ENCODE results near the gene TRMT61B.

Gene TRMT61B

GRCh38 chr2:28855193-28855592, 14.9 kb downstream of the TRMT61B start:
- H3K27me3 ChIP-seq (replicated peaks; ENCODE audit: control insufficient read depth, insufficient read depth, low read length): no peaks in the 10 kb centered on the region
- no peak for TF ChIP-seq CTCF (IDR thresholded peaks at IDR 0.05; ENCODE audit: insufficient read depth, low read length, poor library complexity, severe bottlenecking)
- DNase-seq (ENCODE audit: extremely low read depth, insufficient read length): no peak
- H3K4me3 ChIP-seq (replicated peaks; ENCODE audit: low read depth, low read length): no peak overlapping the region
- peaks cover 2% of the 10 kb centered on the region; the same call in 1 of the 2 replicates for H3K36me3 ChIP-seq (ENCODE audit: control insufficient read depth, insufficient read depth, low read length)

- H3K27me3 ChIP-seq (replicated peaks; ENCODE audit: control insufficient read depth, insufficient read depth, low read length): no peaks in the 10 kb centered on the region
- no peaks in the 10 kb centered on the region; the same call in none of the 2 replicates for H3K36me3 ChIP-seq (ENCODE audit: control insufficient read depth, insufficient read depth, low read length)
- no peak for TF ChIP-seq CTCF (IDR thresholded peaks at IDR 0.05; ENCODE audit: insufficient read depth, low read length, poor library complexity, severe bottlenecking)
- H3K4me3 ChIP-seq (replicated peaks; ENCODE audit: low read depth, low read length): no peak overlapping the region
- no peak for DNase-seq (ENCODE audit: extremely low read depth, insufficient read length)
Observed at GRCh38 chr2:28842042-28842441, 28.1 kb downstream of the TRMT61B start.

GRCh38 chr2:28838971-28839370, 31.1 kb downstream of the TRMT61B start:
- DNase-seq (ENCODE audit: extremely low read depth, insufficient read length): no peak
- Histone ChIP-seq H3K4me3 (replicated peaks; ENCODE audit: low read depth, low read length) (no peak overlapping the region), H3K36me3 (ENCODE audit: control insufficient read depth, insufficient read depth, low read length) (no peaks in the 10 kb centered on the region), H3K27me3 (replicated peaks; ENCODE audit: control insufficient read depth, insufficient read depth, low read length) (no peaks in the 10 kb centered on the region)
- no peak for TF ChIP-seq CTCF (IDR thresholded peaks at IDR 0.05; ENCODE audit: insufficient read depth, low read length, poor library complexity, severe bottlenecking)

GRCh38 chr2:28835781-28836180, 34.3 kb downstream of the TRMT61B start:
- no peak for TF ChIP-seq CTCF (IDR thresholded peaks at IDR 0.05; ENCODE audit: insufficient read depth, low read length, poor library complexity, severe bottlenecking)
- no peaks in the 10 kb centered on the region for H3K36me3 ChIP-seq (ENCODE audit: control insufficient read depth, insufficient read depth, low read length)
- no peaks in the 10 kb centered on the region for H3K27me3 ChIP-seq (replicated peaks; ENCODE audit: control insufficient read depth, insufficient read depth, low read length)
- no peak for DNase-seq (ENCODE audit: extremely low read depth, insufficient read length)
- no peak overlapping the region for H3K4me3 ChIP-seq (replicated peaks; ENCODE audit: low read depth, low read length)

GRCh38 chr2:28833740-28834470, 36.2 kb downstream of the TRMT61B start:
- DNase-seq (ENCODE audit: extremely low read depth, insufficient read length): no peak
- no peak for TF ChIP-seq CTCF (IDR thresholded peaks at IDR 0.05; ENCODE audit: insufficient read depth, low read length, poor library complexity, severe bottlenecking)
- Histone ChIP-seq H3K4me3 (replicated peaks; ENCODE audit: low read depth, low read length) (no peak overlapping the region), H3K27me3 (replicated peaks; ENCODE audit: control insufficient read depth, insufficient read depth, low read length) (no peaks in the 10 kb centered on the region), H3K36me3 (ENCODE audit: control insufficient read depth, insufficient read depth, low read length) (no peaks in the 10 kb centered on the region)
